CD14-positive monocyte (primary cell): ENCODE results near the gene THEMIS. TPM values are rescaled to one million over a fixed set of nuclear protein-coding genes. Genes with fewer than 3 reads are reported as not detected.

Source experiments
- DNase-seq, 3 donors: peaks; one replicate each; pipeline ENCODE4 v3.0.0-alpha.2; 2011 to 2022
- H2AFZ ChIP-seq: 2 replicates; pipeline ENCODE4 v1.6.0; 2012; ENCODE audit warnings: mild to moderate bottlenecking, low read depth, low read length, inconsistent platforms; ENCODE audit not compliant: insufficient read depth, poor library complexity, severe bottlenecking
- H3K27ac ChIP-seq, 2 donors: 1 replicate in 1 of 2; 2 replicates in 1 of 2; pipeline ENCODE4 v1.5.1; 2012 to 2013; ENCODE audit warnings: low read length in 2 of 2, control low read depth in 1 of 2, inconsistent platforms in 1 of 2, low read depth in 1 of 2, mild to moderate bottlenecking in 1 of 2
- H3K27me3 ChIP-seq, 2 donors: one replicate each; pipeline versions ENCODE4 v1.6.0 to v1.6.1; 2011 to 2013; ENCODE audit warnings: low read length in 2 of 2; ENCODE audit not compliant: control insufficient read depth in 2 of 2, insufficient read depth in 2 of 2
- H3K36me3 ChIP-seq, 2 donors: replicated peaks in 1 of 2; 1 replicate in 1 of 2; 2 replicates in 1 of 2; pipeline versions ENCODE4 v1.5.1 to v1.6.1; 2012 to 2013; ENCODE audit warnings: low read length in 2 of 2, control low read depth in 1 of 2, inconsistent platforms in 1 of 2, mild to moderate bottlenecking in 1 of 2; ENCODE audit not compliant: insufficient read depth in 2 of 2, control insufficient read depth in 1 of 2
- H3K4me1 ChIP-seq, 2 donors: 1 replicate in 1 of 2; 2 replicates in 1 of 2; pipeline versions ENCODE4 v1.5.1 to v1.6.1; 2012 to 2013; ENCODE audit warnings: low read length in 2 of 2, control low read depth in 1 of 2, inconsistent platforms in 1 of 2, mild to moderate bottlenecking in 1 of 2, moderate library complexity in 1 of 2; ENCODE audit not compliant: insufficient read depth in 2 of 2, control insufficient read depth in 1 of 2
- H3K4me2 ChIP-seq: replicated peaks from 2 replicates; pipeline ENCODE3; 2012; ENCODE audit warnings: low read length, moderate library complexity, mild to moderate bottlenecking; ENCODE audit not compliant: poor library complexity, severe bottlenecking; ENCODE audit errors: extremely low read depth
- H3K4me3 ChIP-seq, 3 experiments: fragments of 200-600 bp in 1 of 3; sonication (generic) in 1 of 3; replicated peaks in 1 of 3; 1 replicate in 2 of 3; 2 replicates in 1 of 3; pipeline ENCODE4 v1.5.1; 2011 to 2013; ENCODE audit warnings: low read length in 3 of 3, mild to moderate bottlenecking in 3 of 3, control low read depth in 2 of 3, low read depth in 2 of 3, inconsistent platforms in 1 of 3, moderate library complexity in 1 of 3
- H3K79me2 ChIP-seq: 2 replicates; pipeline ENCODE4 v1.6.0; 2012; ENCODE audit warnings: mild to moderate bottlenecking, control low read depth, inconsistent platforms, low read length, moderate library complexity; ENCODE audit not compliant: insufficient read depth
- H3K9ac ChIP-seq: 2 replicates; pipeline ENCODE4 v1.6.0; 2017; ENCODE audit warnings: low read length, mild to moderate bottlenecking; ENCODE audit not compliant: insufficient read depth, poor library complexity, severe bottlenecking
- H3K9me3 ChIP-seq, 2 donors: replicated peaks in 1 of 2; 1 replicate in 1 of 2; 2 replicates in 1 of 2; pipeline versions ENCODE4 v1.5.1 to v1.6.1; 2012 to 2013; ENCODE audit warnings: low read length in 2 of 2, control low read depth in 1 of 2; ENCODE audit not compliant: control insufficient read depth in 1 of 2, insufficient read depth in 1 of 2
- H4K20me1 ChIP-seq: 2 replicates; pipeline ENCODE4 v1.6.0; 2012; ENCODE audit warnings: mild to moderate bottlenecking, low read length, control low read depth, moderate library complexity; ENCODE audit not compliant: insufficient read depth
- H3K27ac Mint-ChIP-seq, 7 donors: one replicate each; pipeline ENCODE4 v1.8.0; 2020; ENCODE audit warnings: mild to moderate bottlenecking in 7 of 7, mixed read lengths in 7 of 7, moderate library complexity in 6 of 7, inconsistent platforms in 2 of 7
- H3K27me3 Mint-ChIP-seq, 3 donors: one replicate each; pipeline ENCODE4 v1.8.0; 2021 to 2022; ENCODE audit warnings: low read depth in 3 of 3, mild to moderate bottlenecking in 3 of 3, mixed read lengths in 3 of 3, moderate library complexity in 3 of 3, inconsistent platforms in 1 of 3
- H3K36me3 Mint-ChIP-seq, 2 donors: one replicate each; pipeline ENCODE4 v1.8.0; 2020; ENCODE audit warnings: mixed read lengths in 2 of 2, inconsistent platforms in 1 of 2, mild to moderate bottlenecking in 1 of 2
- H3K4me1 Mint-ChIP-seq: one replicate; pipeline ENCODE4 v1.8.0; 2020; ENCODE audit warnings: mild to moderate bottlenecking, mixed read lengths
- H3K4me3 Mint-ChIP-seq, 2 donors: one replicate each; pipeline ENCODE4 v1.8.0; 2020; ENCODE audit warnings: mild to moderate bottlenecking in 2 of 2, mixed read lengths in 2 of 2, moderate library complexity in 1 of 2
- H3K9me3 Mint-ChIP-seq, 7 donors: one replicate each; pipeline ENCODE4 v1.8.0; 2020 to 2022; ENCODE audit warnings: mixed read lengths in 7 of 7, mild to moderate bottlenecking in 6 of 7, moderate library complexity in 6 of 7, inconsistent platforms in 2 of 7
- WGBS: methylation state at CpG from one replicate; pipeline ENCODE4 v1.1.5; 2013; ENCODE audit warnings: missing lambda C conversion rate; ENCODE audit not compliant: insufficient coverage; 5-methylcytosine and 5-hydroxymethylcytosine counted together
- intact Hi-C, 2 donors: fragments of 100-400 bp; cut with micrococcal nuclease; formaldehyde crosslinking; loops; one replicate each; pipeline versions ENCODE4 v1.15.0 to v1.15.1; 2023
- polyA plus RNA-seq, 3 donors: library from polyadenylated mRNA; depleted of rRNA in 1 of 3; unstranded in 2 of 3; stranded (reverse) in 1 of 3; fragments of 300-500 nt in 2 of 3; fragments of >200 nt in 1 of 3; fragmentation: Illumina TruSeq in 2 of 3; gene quantifications; 1 replicate in 2 of 3; 2 replicates in 1 of 3; pipeline ENCODE4 v1.2.3, GENCODE V29; 2012 to 2021
- TF ChIP-seq, protein P1 (sequence below): fragments of 200-600 bp; IDR thresholded peaks from one replicate; pipeline ENCODE4 v1.8.0; 2022; ENCODE audit warnings: antibody characterized with exemption, mild to moderate bottlenecking

THEMIS gene
- polyA plus RNA-seq, 3 donors = 0.13 to 0.16 TPM; not detected in 1

DNA sequence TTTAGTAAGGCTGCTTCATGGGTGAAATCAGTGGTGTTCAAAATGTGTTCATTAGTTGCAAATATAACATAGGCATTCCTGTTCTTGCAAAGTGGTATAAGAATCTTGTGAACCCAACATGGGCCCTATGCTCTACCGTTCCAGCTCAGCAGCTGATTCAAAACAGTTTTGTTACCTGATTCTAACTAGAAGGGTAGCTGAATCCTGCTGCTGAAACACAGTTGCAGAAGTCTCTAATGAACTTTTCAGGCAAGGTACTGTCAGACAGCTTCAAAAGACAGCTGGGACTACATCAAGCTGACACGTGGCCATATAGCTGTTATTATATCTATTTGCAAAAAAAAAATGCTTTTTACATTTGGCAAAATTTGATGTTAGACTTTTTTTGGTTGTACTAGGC lies 22.7 kb downstream of the THEMIS start:
- Mint-ChIP-seq H3K9me3 (peaks cover 0 to 2% (median 0%) of the 10 kb centered on the region in 7 donors), H3K4me3 (no peak overlapping the region), H3K27me3 (peaks cover 0 to 3% (median 0%) of the 10 kb centered on the region in 3 donors), H3K27ac (no peak overlapping the region), H3K4me1 (no peaks in the 10 kb centered on the region), H3K36me3 (no peaks in the 10 kb centered on the region)
- Histone ChIP-seq H3K4me3 (no peak overlapping the region), H3K27ac (no peak overlapping the region), H3K36me3 (no peaks in the 10 kb centered on the region), H3K4me2 (no peak overlapping the region), H3K9ac (no peak overlapping the region), H3K9me3 (no peaks in the 10 kb centered on the region), H3K4me1 (no peaks in the 10 kb centered on the region), H3K27me3 (no peaks in the 10 kb centered on the region), H3K79me2 (no peaks in the 10 kb centered on the region), H4K20me1 (no peaks in the 10 kb centered on the region), H2AFZ (no peak overlapping the region)
- TF ChIP-seq, protein P1, sequence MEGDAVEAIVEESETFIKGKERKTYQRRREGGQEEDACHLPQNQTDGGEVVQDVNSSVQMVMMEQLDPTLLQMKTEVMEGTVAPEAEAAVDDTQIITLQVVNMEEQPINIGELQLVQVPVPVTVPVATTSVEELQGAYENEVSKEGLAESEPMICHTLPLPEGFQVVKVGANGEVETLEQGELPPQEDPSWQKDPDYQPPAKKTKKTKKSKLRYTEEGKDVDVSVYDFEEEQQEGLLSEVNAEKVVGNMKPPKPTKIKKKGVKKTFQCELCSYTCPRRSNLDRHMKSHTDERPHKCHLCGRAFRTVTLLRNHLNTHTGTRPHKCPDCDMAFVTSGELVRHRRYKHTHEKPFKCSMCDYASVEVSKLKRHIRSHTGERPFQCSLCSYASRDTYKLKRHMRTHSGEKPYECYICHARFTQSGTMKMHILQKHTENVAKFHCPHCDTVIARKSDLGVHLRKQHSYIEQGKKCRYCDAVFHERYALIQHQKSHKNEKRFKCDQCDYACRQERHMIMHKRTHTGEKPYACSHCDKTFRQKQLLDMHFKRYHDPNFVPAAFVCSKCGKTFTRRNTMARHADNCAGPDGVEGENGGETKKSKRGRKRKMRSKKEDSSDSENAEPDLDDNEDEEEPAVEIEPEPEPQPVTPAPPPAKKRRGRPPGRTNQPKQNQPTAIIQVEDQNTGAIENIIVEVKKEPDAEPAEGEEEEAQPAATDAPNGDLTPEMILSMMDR = no peak
- DNase-seq = no peak
- intact Hi-C loops = no loop called here
- no CpG with 5 or more reads among the region's 2 CpGs for WGBS

- H3K27me3 ChIP-seq = no peaks in the 10 kb centered on the region
- Mint-ChIP-seq H3K4me3 (no peak overlapping the region), H3K9me3 (peaks cover 0 to 5% (median 0%) of the 10 kb centered on the region in 7 donors), H3K36me3 (no peaks in the 10 kb centered on the region), H3K27me3 (peaks cover 0 to 3% (median 0%) of the 10 kb centered on the region in 3 donors), H3K4me1 (no peaks in the 10 kb centered on the region), H3K27ac (no peak overlapping the region)
- no peak overlapping the region for H3K27ac ChIP-seq
- no peak overlapping the region for H3K4me3 ChIP-seq
- no peaks in the 10 kb centered on the region for H3K36me3 ChIP-seq
- intact Hi-C loops = no loop called here
- H3K4me2 ChIP-seq = no peak overlapping the region
- no peaks in the 10 kb centered on the region for H4K20me1 ChIP-seq
- no peaks in the 10 kb centered on the region for H3K79me2 ChIP-seq
- TF ChIP-seq, protein P1 = no peak
- H2AFZ ChIP-seq = no peak overlapping the region
- H3K9ac ChIP-seq = no peak overlapping the region
- no peaks in the 10 kb centered on the region for H3K4me1 ChIP-seq
- no peak for DNase-seq
- H3K9me3 ChIP-seq = peaks cover 0 to 2% of the 10 kb centered on the region in 2 donors
- WGBS = no CpG with 5 or more reads among the region's 3 CpGs
Measured at GRCh38 chr6:127877231-127877630, 23.6 kb downstream of the THEMIS start.
